Fibroblast of lung (primary cell): Measurements from ENCODE around the gene TLL1. TPM values are rescaled to one million over a fixed set of nuclear protein-coding genes. Genes with fewer than 3 reads are reported as not detected.

Experiments
- DNase-seq, 2 donors: peaks; one replicate each; pipeline versions ENCODE4 v3.0.0 to v3.0.0-alpha.2; 2010; ENCODE audit warnings: low read depth in 2 of 2
- H2AFZ ChIP-seq: 2 replicates; pipeline ENCODE4 v1.5.1; 2012; ENCODE audit warnings: low read length, control low read depth, inconsistent platforms
- H3K27ac ChIP-seq: 2 replicates; pipeline ENCODE4 v1.5.1; 2011; ENCODE audit warnings: low read length, control low read depth; ENCODE audit not compliant: insufficient read depth
- H3K27me3 ChIP-seq: 2 replicates; pipeline ENCODE4 v1.5.1; 2011; ENCODE audit warnings: mild to moderate bottlenecking, low read length; ENCODE audit not compliant: control insufficient read depth, insufficient read depth
- H3K36me3 ChIP-seq: 2 replicates; pipeline ENCODE4 v1.5.1; 2011; ENCODE audit warnings: low read length; ENCODE audit not compliant: control insufficient read depth, insufficient read depth
- H3K4me1 ChIP-seq: 2 replicates; pipeline ENCODE4 v1.5.1; 2011; ENCODE audit warnings: low read length; ENCODE audit not compliant: control insufficient read depth, insufficient read depth; ENCODE audit errors: extremely low read depth
- H3K4me2 ChIP-seq: 2 replicates; pipeline ENCODE4 v1.5.1; 2011; ENCODE audit warnings: low read length, control low read depth; ENCODE audit not compliant: insufficient read depth; ENCODE audit errors: extremely low read depth
- H3K4me3 ChIP-seq, 4 experiments: fragments of 200-600 bp in 1 of 4; sonication (generic) in 1 of 4; replicated peaks in 1 of 4; 2 replicates each; pipeline ENCODE4 v1.5.1; 2011 to 2016; ENCODE audit warnings: low read length in 4 of 4, low read depth in 3 of 4, mild to moderate bottlenecking in 3 of 4, control low read depth in 2 of 4, inconsistent platforms in 1 of 4, mixed read lengths in 1 of 4; ENCODE audit not compliant: insufficient read depth in 1 of 4; ENCODE audit errors: control extremely low read depth in 1 of 4
- H3K79me2 ChIP-seq: 2 replicates; pipeline ENCODE4 v1.5.1; 2012; ENCODE audit warnings: mild to moderate bottlenecking, low read length, inconsistent platforms; ENCODE audit not compliant: control insufficient read depth, insufficient read depth
- H3K9ac ChIP-seq: 2 replicates; pipeline ENCODE4 v1.5.1; 2011; ENCODE audit warnings: mild to moderate bottlenecking, low read length, control low read depth; ENCODE audit not compliant: insufficient read depth
- H3K9me3 ChIP-seq: 2 replicates; pipeline ENCODE4 v1.5.1; 2012; ENCODE audit warnings: low read depth, low read length; ENCODE audit not compliant: control insufficient read depth, insufficient read depth
- H4K20me1 ChIP-seq: 2 replicates; pipeline ENCODE4 v1.5.1; 2011; ENCODE audit warnings: low read length; ENCODE audit not compliant: control insufficient read depth, insufficient read depth; ENCODE audit errors: extremely low read depth
- CTCF ChIP-seq, 2 donors: IDR thresholded peaks in 1 of 2; conservative IDR thresholded peaks in 1 of 2; 1 replicate in 1 of 2; 2 replicates in 1 of 2; pipeline ENCODE4 v1.5.1; 2011 to 2012; ENCODE audit warnings: low read length in 2 of 2, control low read depth in 1 of 2, inconsistent platforms in 1 of 2, low read depth in 1 of 2, mild to moderate bottlenecking in 1 of 2
- EZH2 ChIP-seq: IDR thresholded peaks from 2 replicates; pipeline ENCODE4 v1.5.1; 2012; ENCODE audit warnings: low read length, control low read depth, mild to moderate bottlenecking; ENCODE audit errors: missing control alignments
- polyA plus RNA-seq, 2 donors: library from polyadenylated mRNA; depleted of rRNA in 1 of 2; stranded (reverse) in 1 of 2; unstranded in 1 of 2; fragments of >200 nt; gene quantifications; 2 replicates each; pipeline ENCODE4 v1.2.1, GENCODE V29; 2011 to 2012; ENCODE audit warnings: missing spikeins in 1 of 2
- total RNA-seq: library from RNA; depleted of rRNA; stranded (reverse); fragments of >200 nt; gene quantifications from 2 replicates; pipeline ENCODE4 v1.2.1, GENCODE V29; 2014

The TLL1 gene
- total and polyA plus RNA-seq, 2 donors (not counting 1 experiment from before 2014, with no cell fraction given): 0.33 to 2.7 TPM

GRCh38 chr4:165864271-165864670, 8.8 kb upstream of the TLL1 start:
- Histone ChIP-seq H2AFZ (no peak overlapping the region), H3K27me3 (no peaks in the 10 kb centered on the region)
- DNase-seq: no peak

GRCh38 chr4:165866019-165866650, 6.9 kb upstream of the TLL1 start:
- Histone ChIP-seq H3K4me3 (no peak overlapping the region), H3K9ac (no peak overlapping the region), H2AFZ (no peak overlapping the region), H3K9me3 (no peaks in the 10 kb centered on the region), H3K4me1 (no peaks in the 10 kb centered on the region), H3K27ac (no peak overlapping the region), H3K79me2 (no peaks in the 10 kb centered on the region), H3K36me3 (no peaks in the 10 kb centered on the region), H4K20me1 (no peaks in the 10 kb centered on the region), H3K27me3 (no peaks in the 10 kb centered on the region), H3K4me2 (no peak overlapping the region)
- TF ChIP-seq CTCF (conservative IDR thresholded peaks at IDR 0.05 in 1 of 2, IDR thresholded peaks at IDR 0.05 in 1 of 2; ENCODE audit: low read depth in 1 of 2, low read length in 2 of 2) (no peak), EZH2 (no peak)
- DNase-seq: no peak

More at GRCh38 chr4:165864271-165864670, 8.8 kb upstream of the TLL1 start:
- no peaks in the 10 kb centered on the region for H3K9me3 ChIP-seq
- no peak overlapping the region for H3K4me2 ChIP-seq
- TF ChIP-seq CTCF (conservative IDR thresholded peaks at IDR 0.05 in 1 of 2, IDR thresholded peaks at IDR 0.05 in 1 of 2; ENCODE audit: low read depth in 1 of 2, low read length in 2 of 2): no peak
- H3K79me2 ChIP-seq: no peaks in the 10 kb centered on the region
- no peak overlapping the region for H3K27ac ChIP-seq
- H3K4me3 ChIP-seq: no peak overlapping the region
- H3K9ac ChIP-seq: no peak overlapping the region
- no peaks in the 10 kb centered on the region for H4K20me1 ChIP-seq
- H3K36me3 ChIP-seq: no peaks in the 10 kb centered on the region
- no peaks in the 10 kb centered on the region for H3K4me1 ChIP-seq

GRCh38 chr4:165867961-165868360, 5.1 kb upstream of the TLL1 start:
- no peaks in the 10 kb centered on the region for H3K79me2 ChIP-seq
- H3K4me2 ChIP-seq: no peak overlapping the region
- no peak for DNase-seq
- no peaks in the 10 kb centered on the region for H3K9me3 ChIP-seq
- peaks cover 3% of the 10 kb centered on the region for H3K27me3 ChIP-seq
- no peak for TF ChIP-seq EZH2
- no peak for TF ChIP-seq CTCF (conservative IDR thresholded peaks at IDR 0.05 in 1 of 2, IDR thresholded peaks at IDR 0.05 in 1 of 2; ENCODE audit: low read depth in 1 of 2, low read length in 2 of 2)
- H3K36me3 ChIP-seq: no peaks in the 10 kb centered on the region
- no peak overlapping the region for H3K4me3 ChIP-seq
- no peaks in the 10 kb centered on the region for H3K4me1 ChIP-seq
- no peaks in the 10 kb centered on the region for H4K20me1 ChIP-seq
- no peak overlapping the region for H2AFZ ChIP-seq
- H3K27ac ChIP-seq: no peak overlapping the region
- H3K9ac ChIP-seq: no peak overlapping the region
